NCI-H1105 (cell line): ENCODE data around the gene PIK3C2B.

ENCODE experiments used
- DNase-seq: peaks from one replicate; lab custom pipeline; 2025; lab: John Stamatoyannopoulos, UW

PIK3C2B gene

GRCh38 chr1:204478172-204478899 is 16.3 kb downstream of the PIK3C2B start:
- no peak for DNase-seq

- no peak for DNase-seq
Observed at GRCh38 chr1:204477036-204477740, 17.4 kb downstream of the PIK3C2B start.

- DNase-seq = no peak
Observed at GRCh38 chr1:204476563-204476962, 18.0 kb downstream of the PIK3C2B start.

- no peak for DNase-seq
Observed at GRCh38 chr1:204475656-204476432, 18.8 kb downstream of the PIK3C2B start.

GRCh38 chr1:204473400-204473965 is 21.1 kb downstream of the PIK3C2B start:
- no peak for DNase-seq

- DNase-seq = no peak
Observed at GRCh38 chr1:204472660-204473059, 21.9 kb downstream of the PIK3C2B start.

GRCh38 chr1:204471687-204472086 is 22.9 kb downstream of the PIK3C2B start:
- DNase-seq = no peak

GRCh38 chr1:204469304-204469703 is 25.3 kb downstream of the PIK3C2B start:
- no peak for DNase-seq

GRCh38 chr1:204468766-204469302 is 25.8 kb downstream of the PIK3C2B start:
- no peak for DNase-seq

- no peak for DNase-seq
Observed at GRCh38 chr1:204468206-204468605, 26.4 kb downstream of the PIK3C2B start.

- no peak for DNase-seq
Observed at GRCh38 chr1:204466416-204467405, 27.9 kb downstream of the PIK3C2B start.

GRCh38 chr1:204465546-204466415 is 28.8 kb downstream of the PIK3C2B start:
- no peak for DNase-seq

GRCh38 chr1:204464701-204465100 is 29.9 kb downstream of the PIK3C2B start:
- no peak for DNase-seq

GRCh38 chr1:204464187-204464631 is 30.4 kb downstream of the PIK3C2B start:
- no peak for DNase-seq

- no peak for DNase-seq
Observed at GRCh38 chr1:204463125-204464060, 31.2 kb downstream of the PIK3C2B start.

GRCh38 chr1:204462229-204462561 is 32.4 kb downstream of the PIK3C2B start:
- no peak for DNase-seq

- DNase-seq = no peak
Observed at GRCh38 chr1:204461331-204462228, 33.0 kb downstream of the PIK3C2B start.

GRCh38 chr1:204460346-204460745 is 34.3 kb downstream of the PIK3C2B start:
- DNase-seq = no peak
